GM19463 (cell line): Measurements from ENCODE around the gene GNL2.

Experiments
- ATAC-seq: cut with Tn5 transposase; IDR thresholded peaks from one replicate; pipeline ENCODE4 v1.9.1; 2021; ENCODE audit warnings: mild to moderate bottlenecking, moderate library complexity; ENCODE audit not compliant: unreplicated experiment

The GNL2 gene

GRCh38 chr1:37517569-37517968 is 78.2 kb downstream of the GNL2 start:
- ATAC-seq, result no peak
